ENCODE measurements around the gene FMNL2. TPM values are rescaled to one million over a fixed set of nuclear protein-coding genes. Genes with fewer than 3 reads are reported as not detected.

FMNL2 gene
- total RNA-seq, 1 experiment from 2014 or later = 28.1 TPM

- ATAC-seq = no peak
- ChIA-PET CTCF (no interaction called here), POLR2A (no interaction called here), RAD21 (ENCODE audit: low non-redundant PET in 1 of 2, low total read pairs in 2 of 2, uncharacterized antibody in 2 of 2, unreplicated experiment in 2 of 2) (no interaction called here)
- Histone ChIP-seq H3K9ac (ENCODE audit: low read length) (no peak overlapping the region), H3K9me3 (ENCODE audit: control insufficient read depth in 1 of 2, insufficient read depth in 1 of 2, low read depth in 1 of 2, low read length in 2 of 2) (no peaks in the 10 kb centered on the region), H3K9me2 (ENCODE audit: insufficient read depth) (no peaks in the 10 kb centered on the region), H3K4me1 (ENCODE audit: control insufficient read depth in 1 of 2, insufficient read depth in 2 of 2, low read length in 2 of 2) (peaks cover 0 to 4% of the 10 kb centered on the region in 2 experiments; a peak in 1 of 4 replicates), H3K27me3 (ENCODE audit: insufficient read depth, low read length) (no peaks in the 10 kb centered on the region), H3K27ac (ENCODE audit: low read depth, low read length) (no peak overlapping the region), H2AFZ (ENCODE audit: low read depth, low read length, poor library complexity, severe bottlenecking) (no peak overlapping the region), H3K4me2 (ENCODE audit: low read length) (no peak overlapping the region), H3K36me3 (ENCODE audit: control insufficient read depth in 1 of 2, insufficient read depth in 2 of 2, low read length in 2 of 2) (no peaks in the 10 kb centered on the region), H3K79me2 (ENCODE audit: insufficient read depth, low read length) (no peaks in the 10 kb centered on the region), H4K20me1 (ENCODE audit: insufficient read depth) (no peaks in the 10 kb centered on the region), H3K4me3 (replicated peaks in 1 of 2; ENCODE audit: low read depth in 1 of 2, low read length in 2 of 2) (no peak overlapping the region)
- no peak for DNase-seq (ENCODE audit: low read depth, low spot score)
- no peak for TF ChIP-seq CEBPB (IDR thresholded peaks at IDR 0.05; ENCODE audit: low read depth)
- TF ChIP-seq FOSL1 (IDR thresholded peaks at IDR 0.05; ENCODE audit: low read depth) = no peak
- no peak for TF ChIP-seq EGR1 (IDR thresholded peaks at IDR 0.05; ENCODE audit: low read depth)
- TF ChIP-seq REST (IDR thresholded peaks at IDR 0.05; ENCODE audit: low read depth) = no peak
- no peak for TF ChIP-seq SP1 (IDR thresholded peaks at IDR 0.05; ENCODE audit: low read depth)
- no peak for TF ChIP-seq MAX (IDR thresholded peaks at IDR 0.05)
- no peak for TF ChIP-seq SIN3A (IDR thresholded peaks at IDR 0.05; ENCODE audit: low read depth)
- no peak for TF ChIP-seq POLR2A (IDR thresholded peaks at IDR 0.05; ENCODE audit: borderline replicate concordance, extremely low read depth, insufficient read depth, insufficient read length)
- intact Hi-C loops (cut with micrococcal nuclease) = no loop called here
- no TSS peak for BruUV-seq (replicated peaks)
Measured at GRCh38 chr2:152298754-152299153, 36.2 kb upstream of the FMNL2 start.

- intact Hi-C loops (cut with micrococcal nuclease) = no loop called here
- no peaks in the 10 kb centered on the region for H3K27me3 ChIP-seq (ENCODE audit: insufficient read depth, low read length)
- no peaks in the 10 kb centered on the region for H4K20me1 ChIP-seq (ENCODE audit: insufficient read depth)
- peaks cover 0 to 4% of the 10 kb centered on the region in 2 experiments; a peak in 1 of 4 replicates for H3K4me1 ChIP-seq (ENCODE audit: control insufficient read depth in 1 of 2, insufficient read depth in 2 of 2, low read length in 2 of 2)
- H3K4me3 ChIP-seq (replicated peaks in 1 of 2; ENCODE audit: low read depth in 1 of 2, low read length in 2 of 2) = no peak overlapping the region
- no peak overlapping the region for H3K27ac ChIP-seq (ENCODE audit: low read depth, low read length)
- H3K79me2 ChIP-seq (ENCODE audit: insufficient read depth, low read length) = no peaks in the 10 kb centered on the region
- ChIA-PET RAD21 (ENCODE audit: low non-redundant PET in 1 of 2, low total read pairs in 2 of 2, uncharacterized antibody in 2 of 2, unreplicated experiment in 2 of 2) (no interaction called here), CTCF (no interaction called here), POLR2A (no interaction called here)
- BruUV-seq (replicated peaks) = no TSS peak
- H3K9ac ChIP-seq (ENCODE audit: low read length) = no peak overlapping the region
- ATAC-seq (no peak), DNase-seq (ENCODE audit: low read depth, low spot score) (no peak)
- H2AFZ ChIP-seq (ENCODE audit: low read depth, low read length, poor library complexity, severe bottlenecking) = no peak overlapping the region
- H3K9me2 ChIP-seq (ENCODE audit: insufficient read depth) = no peaks in the 10 kb centered on the region
- no peaks in the 10 kb centered on the region for H3K36me3 ChIP-seq (ENCODE audit: control insufficient read depth in 1 of 2, insufficient read depth in 2 of 2, low read length in 2 of 2)
- H3K4me2 ChIP-seq (ENCODE audit: low read length) = no peak overlapping the region
- no peak for TF ChIP-seq FOSL1 (IDR thresholded peaks at IDR 0.05; ENCODE audit: low read depth)
- no peak for TF ChIP-seq SRF (IDR thresholded peaks at IDR 0.05; ENCODE audit: low read depth)
- TF ChIP-seq ZNF274 (IDR thresholded peaks at IDR 0.05; ENCODE audit: low read depth, low read length) = no peak
- no peak for TF ChIP-seq POLR2A (IDR thresholded peaks at IDR 0.05; ENCODE audit: borderline replicate concordance, extremely low read depth, insufficient read depth, insufficient read length)
- no peak for TF ChIP-seq SP1 (IDR thresholded peaks at IDR 0.05; ENCODE audit: low read depth)
- no peak for TF ChIP-seq JUND (IDR thresholded peaks at IDR 0.05)
- no peak for TF ChIP-seq ELF1 (IDR thresholded peaks at IDR 0.05; ENCODE audit: borderline replicate concordance, low read depth)
- TF ChIP-seq ZFX (IDR thresholded peaks at IDR 0.05) = no peak
- no peaks in the 10 kb centered on the region for H3K9me3 ChIP-seq (ENCODE audit: control insufficient read depth in 1 of 2, insufficient read depth in 1 of 2, low read depth in 1 of 2, low read length in 2 of 2)
Measured at GRCh38 chr2:152301131-152301530, 33.8 kb upstream of the FMNL2 start.

Measured in HCT116 (cell line).